GM13976 (cell line): Measurements from ENCODE around the gene RPS16.
"Not testable (repeated sequence)": the region's sequence is repeated elsewhere in the genome, so short reads cannot be mapped to it uniquely, and the experiment has no call there.

Experiments used
- DNase-seq: peaks from one replicate; pipeline ENCODE4 v3.0.0; 2012; ENCODE audit warnings: low spot score
- CTCF ChIP-seq: IDR thresholded peaks from 2 replicates; pipeline ENCODE4 v1.5.1; 2012; ENCODE audit warnings: borderline replicate concordance, mild to moderate bottlenecking; ENCODE audit not compliant: insufficient read depth; ENCODE audit errors: extremely low read depth, missing control alignments, control extremely low read depth
- in situ Hi-C: fragments of 300-500 bp; cut with MboI; formaldehyde crosslinking; loops from one replicate; pipeline ENCODE4 v1.12.0; 2022; ENCODE audit warnings: low sequenced_read_pairs, mixed read lengths, inconsistent platforms; ENCODE audit not compliant: unreplicated experiment

RPS16 gene

GRCh38 chr19:39435499-39436349 is at the start of gene RPS16:
RPS16 (minus strand) TSS chr19:39435949; CDS start chr19:39435895, 54 bp downstream.
- in situ Hi-C loops: no loop called here
- TF ChIP-seq CTCF: no peak
- peak; percentile 97 for DNase-seq

- in situ Hi-C loops: no loop called here
- DNase-seq: no peak
- no peak for TF ChIP-seq CTCF
Observed at GRCh38 chr19:39483141-39483540, 47.4 kb upstream of the RPS16 start.

GRCh38 chr19:39481676-39482075 is 45.9 kb upstream of the RPS16 start:
- in situ Hi-C loops: no loop called here
- no peak for TF ChIP-seq CTCF

GRCh38 chr19:39481229-39481545 is 45.4 kb upstream of the RPS16 start:
- TF ChIP-seq CTCF: no peak
- in situ Hi-C loops: no loop called here
- no peak for DNase-seq

More at GRCh38 chr19:39481676-39482075, 45.9 kb upstream of the RPS16 start:
- no peak for DNase-seq

GRCh38 chr19:39480337-39481228 is 44.8 kb upstream of the RPS16 start, which contains the start of gene TIMM50:
TIMM50 (plus strand) TSS chr19:39480838; CDS start chr19:39480854, 16 bp downstream.
- in situ Hi-C loops: no loop called here
- TF ChIP-seq CTCF: peak; percentile 7
- peak; percentile 96 for DNase-seq

- in situ Hi-C loops: no loop called here
- DNase-seq: no peak
- no peak for TF ChIP-seq CTCF
Observed at GRCh38 chr19:39479916-39480315, 44.2 kb upstream of the RPS16 start.

GRCh38 chr19:39479319-39479801 is 43.6 kb upstream of the RPS16 start:
- DNase-seq, in situ Hi-C loops: not testable (repeated sequence)
